ENCODE results near the gene DNMT1.

GRCh38 chr19:10184636-10185035, 10.1 kb downstream of the DNMT1 start:
- TF ChIP-seq CTCF (IDR thresholded peaks at IDR 0.05) (no peak), POLR2A (IDR thresholded peaks at IDR 0.05) (no peak)
